ENCODE data around the gene TMEM135. TPM values are rescaled to one million over a fixed set of nuclear protein-coding genes. Genes with fewer than 3 reads are reported as not detected.
"Not testable (repeated sequence)": the region's sequence is repeated elsewhere in the genome, so short reads cannot be mapped to it uniquely, and the experiment has no call there.

Gene TMEM135
- total RNA-seq, 1 donor from 2014 or later = 36.0 TPM

GRCh38 chr11:87156970-87157369 is 119.2 kb downstream of the TMEM135 start:
- H3K36me3 Mint-ChIP-seq = peaks cover 3% of the 10 kb centered on the region
- peaks cover 10% of the 10 kb centered on the region for H3K9me3 Mint-ChIP-seq
- no peaks in the 10 kb centered on the region for H3K4me1 Mint-ChIP-seq
- H3K4me3 Mint-ChIP-seq = no peak overlapping the region
- no peak overlapping the region for H3K27ac Mint-ChIP-seq
- no peaks in the 10 kb centered on the region for H3K27me3 Mint-ChIP-seq (ENCODE audit: low read depth)
- no peak for TF ChIP-seq CTCF (IDR thresholded peaks at IDR 0.05; ENCODE audit: unreplicated experiment)
- DNase-seq (ENCODE audit: low spot score in 2 of 2, unreplicated experiment in 2 of 2) = no peak

- not testable (repeated sequence) for H3K27ac Mint-ChIP-seq; H3K27me3 Mint-ChIP-seq (ENCODE audit: low read depth); DNase-seq (ENCODE audit: low spot score in 2 of 2, unreplicated experiment in 2 of 2); H3K4me3 Mint-ChIP-seq; H3K4me1 Mint-ChIP-seq
- Mint-ChIP-seq H3K9me3 (peaks cover 47% of the 10 kb centered on the region), H3K36me3 (peaks cover 44% of the 10 kb centered on the region)
These were observed 131.3 kb downstream of the TMEM135 start for GRCh38 chr11:87169076-87169475.

GRCh38 chr11:87173185-87174039 is 135.7 kb downstream of the TMEM135 start:
- Mint-ChIP-seq H3K9me3 (peaks cover 16% of the 10 kb centered on the region), H3K4me1 (peaks cover 4% of the 10 kb centered on the region), H3K27me3 (ENCODE audit: low read depth) (no peaks in the 10 kb centered on the region), H3K36me3 (peaks cover 22% of the 10 kb centered on the region), H3K4me3 (no peak overlapping the region), H3K27ac (peak overlapping the region; percentile 6)
- DNase-seq (ENCODE audit: low spot score in 2 of 2, unreplicated experiment in 2 of 2) = no peak
- no peak for TF ChIP-seq CTCF (IDR thresholded peaks at IDR 0.05; ENCODE audit: unreplicated experiment)

GRCh38 chr11:87174870-87175269 is 137.1 kb downstream of the TMEM135 start:
- Mint-ChIP-seq H3K4me1 (peaks cover 4% of the 10 kb centered on the region), H3K27ac (no peak overlapping the region), H3K9me3 (peaks cover 2% of the 10 kb centered on the region), H3K4me3 (no peak overlapping the region), H3K36me3 (peaks cover 23% of the 10 kb centered on the region), H3K27me3 (ENCODE audit: low read depth) (no peaks in the 10 kb centered on the region)
- DNase-seq (ENCODE audit: low spot score in 2 of 2, unreplicated experiment in 2 of 2) = no peak
- no peak for TF ChIP-seq CTCF (IDR thresholded peaks at IDR 0.05; ENCODE audit: unreplicated experiment)

- H3K27ac Mint-ChIP-seq = no peak overlapping the region
- H3K27me3 Mint-ChIP-seq (ENCODE audit: low read depth) = no peaks in the 10 kb centered on the region
- no peaks in the 10 kb centered on the region for H3K9me3 Mint-ChIP-seq
- H3K4me3 Mint-ChIP-seq = no peak overlapping the region
- peaks cover 28% of the 10 kb centered on the region for H3K36me3 Mint-ChIP-seq
- DNase-seq (ENCODE audit: low spot score in 2 of 2, unreplicated experiment in 2 of 2) = no peak
- peaks cover 4% of the 10 kb centered on the region for H3K4me1 Mint-ChIP-seq
- TF ChIP-seq CTCF (IDR thresholded peaks at IDR 0.05; ENCODE audit: unreplicated experiment) = no peak
These were observed 138.3 kb downstream of the TMEM135 start for GRCh38 chr11:87176044-87176443.

GRCh38 chr11:87179621-87180020 is 141.9 kb downstream of the TMEM135 start:
- H3K27me3 Mint-ChIP-seq (ENCODE audit: low read depth) = no peaks in the 10 kb centered on the region
- H3K4me1 Mint-ChIP-seq = peaks cover 9% of the 10 kb centered on the region
- H3K4me3 Mint-ChIP-seq = no peak overlapping the region
- H3K9me3 Mint-ChIP-seq = no peaks in the 10 kb centered on the region
- no peak overlapping the region for H3K27ac Mint-ChIP-seq
- TF ChIP-seq CTCF (IDR thresholded peaks at IDR 0.05; ENCODE audit: unreplicated experiment) = no peak
- H3K36me3 Mint-ChIP-seq = peaks cover 28% of the 10 kb centered on the region
- DNase-seq (ENCODE audit: low spot score in 2 of 2, unreplicated experiment in 2 of 2) = no peak

All from mesothelial cell of epicardium (in vitro differentiated cells).